Osteoblast (primary cell): ENCODE results near the gene TM7SF3. TPM values are rescaled to one million over a fixed set of nuclear protein-coding genes. Genes with fewer than 3 reads are reported as not detected.

Source experiments
- DNase-seq: peaks from one replicate; pipeline ENCODE4 v3.0.0; 2011; ENCODE audit warnings: low spot score, mixed read lengths; ENCODE audit not compliant: insufficient read length; ENCODE audit errors: missing footprints
- H2AFZ ChIP-seq: 2 replicates; pipeline ENCODE4 v1.6.0; 2011; ENCODE audit warnings: mild to moderate bottlenecking, low read length
- H3K27ac ChIP-seq: 2 replicates; pipeline ENCODE4 v1.5.1; 2011; ENCODE audit warnings: mild to moderate bottlenecking, low read depth, low read length, moderate library complexity
- H3K27me3 ChIP-seq: 2 replicates; pipeline ENCODE4 v1.6.0; 2012; ENCODE audit warnings: mild to moderate bottlenecking, control low read depth, inconsistent platforms, low read length, moderate library complexity; ENCODE audit not compliant: insufficient read depth
- H3K36me3 ChIP-seq: 2 replicates; pipeline ENCODE4 v1.5.1; 2011; ENCODE audit warnings: mild to moderate bottlenecking, low read length, control low read depth, moderate library complexity; ENCODE audit not compliant: insufficient read depth
- H3K4me1 ChIP-seq: 2 replicates; pipeline ENCODE4 v1.5.1; 2011; ENCODE audit warnings: mild to moderate bottlenecking, low read length, control low read depth, moderate library complexity; ENCODE audit not compliant: insufficient read depth
- H3K4me2 ChIP-seq: 2 replicates; pipeline ENCODE4 v1.6.0; 2011; ENCODE audit warnings: mild to moderate bottlenecking, low read length; ENCODE audit not compliant: insufficient read depth
- H3K4me3 ChIP-seq: fragments of 200-600 bp; sonication (generic); 3 replicates; pipeline ENCODE4 v1.5.1; 2012; ENCODE audit warnings: mild to moderate bottlenecking, low read length, inconsistent platforms; ENCODE audit not compliant: insufficient read depth
- H3K79me2 ChIP-seq: 2 replicates; pipeline ENCODE4 v1.6.0; 2012; ENCODE audit warnings: mild to moderate bottlenecking, low read length, control low read depth, inconsistent platforms; ENCODE audit not compliant: insufficient read depth
- H3K9me3 ChIP-seq: 2 replicates; pipeline ENCODE4 v1.5.1; 2011; ENCODE audit warnings: low read depth, low read length, control low read depth
- H4K20me1 ChIP-seq: 2 replicates; pipeline ENCODE4 v1.6.0; 2012; ENCODE audit warnings: mild to moderate bottlenecking, low read length, control low read depth; ENCODE audit not compliant: insufficient read depth
- CTCF ChIP-seq: IDR thresholded peaks from 2 replicates; pipeline ENCODE4 v1.5.1; 2011; ENCODE audit warnings: mild to moderate bottlenecking, low read depth, low read length, moderate library complexity; ENCODE audit errors: extremely low read depth
- total RNA-seq: library from RNA; depleted of rRNA; stranded (reverse); fragments of >200 nt; gene quantifications from 2 replicates; pipeline ENCODE4 v1.2.3, GENCODE V29; 2012

Gene TM7SF3
- total RNA-seq, 1 donor = 68.0 TPM

- Histone ChIP-seq H3K4me3 (no peak overlapping the region), H3K79me2 (peaks cover 57% of the 10 kb centered on the region), H2AFZ (no peak overlapping the region), H3K36me3 (no peaks in the 10 kb centered on the region), H3K4me1 (peaks cover 19% of the 10 kb centered on the region), H3K9me3 (no peaks in the 10 kb centered on the region), H3K27me3 (no peaks in the 10 kb centered on the region), H4K20me1 (no peaks in the 10 kb centered on the region), H3K27ac (no peak overlapping the region), H3K4me2 (no peak overlapping the region)
- DNase-seq = no peak
- no peak for TF ChIP-seq CTCF
These were observed 4.3 kb downstream of the TM7SF3 start for GRCh38 chr12:27009881-27010301.

- TF ChIP-seq CTCF = no peak
- Histone ChIP-seq H2AFZ (no peak overlapping the region), H3K9me3 (no peaks in the 10 kb centered on the region), H3K79me2 (peaks cover 64% of the 10 kb centered on the region), H3K27ac (no peak overlapping the region), H3K4me1 (peaks cover 10% of the 10 kb centered on the region), H3K4me2 (no peak overlapping the region), H3K27me3 (no peaks in the 10 kb centered on the region), H4K20me1 (no peaks in the 10 kb centered on the region), H3K4me3 (no peak overlapping the region), H3K36me3 (no peaks in the 10 kb centered on the region)
- no peak for DNase-seq
These were observed 6.1 kb downstream of the TM7SF3 start for GRCh38 chr12:27008081-27008480.

GRCh38 chr12:27006797-27007467 lies 7.3 kb downstream of the TM7SF3 start:
- peaks cover 3% of the 10 kb centered on the region for H3K4me1 ChIP-seq
- H3K36me3 ChIP-seq = no peaks in the 10 kb centered on the region
- H3K27ac ChIP-seq = no peak overlapping the region
- H3K4me2 ChIP-seq = no peak overlapping the region
- H2AFZ ChIP-seq = no peak overlapping the region
- peaks cover 60% of the 10 kb centered on the region for H3K79me2 ChIP-seq
- H3K9me3 ChIP-seq = no peaks in the 10 kb centered on the region
- no peak for DNase-seq
- TF ChIP-seq CTCF = no peak
- H3K27me3 ChIP-seq = no peaks in the 10 kb centered on the region
- no peaks in the 10 kb centered on the region for H4K20me1 ChIP-seq
- no peak overlapping the region for H3K4me3 ChIP-seq

- Histone ChIP-seq H3K79me2 (peaks cover 47% of the 10 kb centered on the region), H2AFZ (no peak overlapping the region), H4K20me1 (no peaks in the 10 kb centered on the region), H3K27ac (no peak overlapping the region), H3K9me3 (no peaks in the 10 kb centered on the region), H3K36me3 (no peaks in the 10 kb centered on the region), H3K4me3 (no peak overlapping the region), H3K4me1 (peaks cover 3% of the 10 kb centered on the region), H3K27me3 (no peaks in the 10 kb centered on the region), H3K4me2 (no peak overlapping the region)
- no peak for DNase-seq
- no peak for TF ChIP-seq CTCF
These were observed 8.7 kb downstream of the TM7SF3 start for GRCh38 chr12:27005495-27005894.
